ENCODE data around the gene RAC3. TPM values are rescaled to one million over a fixed set of nuclear protein-coding genes. Genes with fewer than 3 reads are reported as not detected.
A peak's percentile ranks its signal among the peaks of the same experiment; 100 is the strongest.

The RAC3 gene
- total and polyA plus RNA-seq, 9 of the 15 experiments (the other 6 are each of a cell fraction or from before 2014, with no cell fraction given) = 0.23 to 292 (median 118) TPM

- peaks cover 88% of the 10 kb centered on the region; the same call in 2 of the 3 replicates for H3K36me3 ChIP-seq (ENCODE audit: control insufficient read depth, insufficient read depth, low read length)
- no TSS peak for BruUV-seq (replicated peaks)
- peaks cover 24% of the 10 kb centered on the region for H3K79me2 ChIP-seq (ENCODE audit: control insufficient read depth, insufficient read depth, low read length)
- H2AFZ ChIP-seq (ENCODE audit: low read depth, low read length) = no peak overlapping the region
- H3K9me1 ChIP-seq (ENCODE audit: control insufficient read depth, insufficient read depth, low read length) = no peaks in the 10 kb centered on the region
- intact Hi-C loops (cut with micrococcal nuclease) (no loop called here), in situ Hi-C loops (cut with MboI) (no loop called here)
- H3K4me2 ChIP-seq (ENCODE audit: insufficient read depth, low read length) = no peak overlapping the region
- peaks cover 7% of the 10 kb centered on the region for H4K20me1 ChIP-seq (replicated peaks; ENCODE audit: control insufficient read depth, insufficient read depth, low read length)
- no peak overlapping the region for H3K4me3 ChIP-seq
- H3K9ac ChIP-seq (ENCODE audit: insufficient read depth in 1 of 2, low read depth in 2 of 2, low read length in 2 of 2) = peak overlapping the region in 1 of 2 experiments; percentile 65; a peak in 2 of 4 replicates
- 98% methylated on average over 9 of the region's 14 CpGs for WGBS (ENCODE audit: insufficient coverage, low coverage, missing lambda C conversion rate)
- peaks cover 3 to 88% of the 10 kb centered on the region in 2 experiments; a peak in 3 of 5 replicates for H3K4me1 ChIP-seq (replicated peaks in 1 of 2; ENCODE audit: control insufficient read depth in 2 of 2, insufficient read depth in 2 of 2, low read length in 2 of 2)
- ATAC-seq = no peak
- POLR2A ChIA-PET = interaction anchor here (0.6 to 2.5 kb wide), 7 partner anchors 10 to 127 kb away, joined by 3 to 11 read pairs (median 3); partner anchors contain the start of gene DCXR
- CTCF ChIA-PET (ENCODE audit: low intra/inter-chr PET ratio) = no interaction called here
- no peak for DNase-seq (ENCODE audit: extremely low read depth in 1 of 4, low spot score in 3 of 4)
- no peaks in the 10 kb centered on the region for H3K27me3 ChIP-seq (ENCODE audit: control insufficient read depth in 2 of 2, insufficient read depth in 2 of 2, low read length in 2 of 2)
- no peak overlapping the region for H3K27ac ChIP-seq (ENCODE audit: extremely low read depth, low read depth, low read length)
- no peaks in the 10 kb centered on the region for H3K9me3 ChIP-seq (replicated peaks; ENCODE audit: control insufficient read depth, insufficient read depth, low read depth, low read length)
- TF ChIP-seq FOXP1 (CRISPR knock-in tag; IDR thresholded peaks at IDR 0.05) (no peak), MIER1 (IDR thresholded peaks at IDR 0.05; ENCODE audit: low read depth) (no peak), RBFOX2 (IDR thresholded peaks at IDR 0.05; ENCODE audit: low read depth, low read length) (peak; percentile 53; the same call in 1 of the 2 replicates), FIP1L1 (IDR thresholded peaks at IDR 0.05; ENCODE audit: low read depth, low read length, poor library complexity, severe bottlenecking) (peak; percentile 30), POLR2G (IDR thresholded peaks at IDR 0.05; ENCODE audit: low read depth, low read length) (peak; percentile 9)
- FAIRE-seq = no peak
Observed at GRCh38 chr17:82060614-82061013, 29.1 kb downstream of the RAC3 start.

Measured in K562 (cell line).